GM19397 (cell line): ENCODE results near the gene NTSR1.
A peak's percentile ranks its signal among the peaks of the same experiment; 100 is the strongest.

Experiments
- ATAC-seq: cut with Tn5 transposase; IDR thresholded peaks from one replicate; pipeline ENCODE4 v1.9.1; 2021; ENCODE audit warnings: mild to moderate bottlenecking, moderate library complexity; ENCODE audit not compliant: unreplicated experiment

NTSR1 gene

DNA sequence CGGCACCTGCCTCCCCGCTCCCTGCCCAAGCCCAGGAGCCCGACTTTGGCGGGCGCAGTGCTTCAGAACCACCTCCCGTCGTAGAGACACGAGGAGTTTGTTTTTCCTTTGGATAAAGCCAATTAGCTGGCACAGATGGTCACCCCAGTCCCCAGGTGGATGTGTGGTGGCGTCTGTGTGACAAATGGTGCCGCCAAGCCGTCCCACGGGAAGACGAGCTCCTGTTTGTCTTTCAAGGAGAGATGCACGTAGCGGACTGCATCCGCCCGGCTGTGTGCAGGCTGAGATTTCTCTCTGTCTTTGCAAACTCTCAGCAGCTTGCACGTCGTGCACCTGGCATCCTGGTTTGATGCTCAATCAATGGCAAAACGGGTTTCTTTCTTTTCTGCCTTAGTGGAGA lies 71.6 kb downstream of the NTSR1 start:
- ATAC-seq = no peak

DNA sequence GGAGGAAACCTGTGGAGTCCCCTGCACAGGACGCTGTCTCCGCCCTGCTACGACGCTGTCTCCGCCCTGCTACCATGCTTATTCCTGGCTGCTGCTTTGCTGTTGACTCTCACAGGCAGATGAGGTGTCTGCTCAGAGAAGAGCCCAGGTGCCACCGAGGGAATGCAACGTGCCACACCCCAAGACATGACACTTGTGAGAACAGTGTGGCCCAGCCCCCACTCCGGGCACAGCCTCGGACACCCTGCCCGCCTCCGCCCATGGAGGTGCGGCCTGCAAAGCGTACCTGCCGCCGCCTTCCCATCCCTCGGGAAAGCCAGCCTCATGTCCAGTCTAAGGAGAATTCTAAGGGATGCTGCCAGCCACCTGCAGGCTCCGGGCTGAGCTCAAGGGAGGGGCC lies 72.1 kb downstream of the NTSR1 start:
- ATAC-seq = no peak

DNA sequence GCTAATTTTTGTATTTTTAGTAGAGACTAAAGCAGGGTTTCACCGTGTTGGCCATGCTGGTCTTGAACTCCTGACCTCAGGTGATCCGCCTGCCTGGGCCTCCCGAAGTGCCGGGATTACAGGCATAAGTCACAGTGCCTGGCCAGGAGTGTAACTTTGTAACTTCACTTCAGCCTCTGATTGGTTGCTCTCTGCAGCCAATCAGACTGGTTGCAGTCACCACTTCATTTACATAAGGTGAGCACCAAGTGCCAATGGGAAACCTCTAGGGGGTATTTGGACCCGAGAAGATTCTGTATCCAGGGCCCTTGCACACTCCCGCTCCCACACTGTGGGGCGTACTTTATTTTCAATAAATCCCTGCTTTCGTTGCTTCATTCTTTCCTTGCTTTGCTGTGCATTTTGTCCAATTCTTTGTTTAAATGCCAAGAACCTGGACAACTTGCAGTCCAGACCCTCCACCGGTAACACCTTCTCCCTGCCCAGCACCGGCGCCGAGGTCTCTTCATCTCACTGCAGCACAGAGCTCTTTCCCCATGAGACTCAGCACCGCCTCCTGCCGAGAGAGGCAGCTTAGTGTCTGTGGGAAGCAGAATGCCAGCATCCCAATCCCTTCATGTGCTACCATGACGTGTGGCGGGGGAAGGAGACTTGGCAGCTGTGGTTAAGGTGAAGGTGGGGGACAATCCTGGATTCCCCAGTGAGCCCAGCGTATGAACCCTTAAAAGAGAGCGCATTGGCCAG lies 73.7 kb downstream of the NTSR1 start:
- no peak for ATAC-seq

DNA sequence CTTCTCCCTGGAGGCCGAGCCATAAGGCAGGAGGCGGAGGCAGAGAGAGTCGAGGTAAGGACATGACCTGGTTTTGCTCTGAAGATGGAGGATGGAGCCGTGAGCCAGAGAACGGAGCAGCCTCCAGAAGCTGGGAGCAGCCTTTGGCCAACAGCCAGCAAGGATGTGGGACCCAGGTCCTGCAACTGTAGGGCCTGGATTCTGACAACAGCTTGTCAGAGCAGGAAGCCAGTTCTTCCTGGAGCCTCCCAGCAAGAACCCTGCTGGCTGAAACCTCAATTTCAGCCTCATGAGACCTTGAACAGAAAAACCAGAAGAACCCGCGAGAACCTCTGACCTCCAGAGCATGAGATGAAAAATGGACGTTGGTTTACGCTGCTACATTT lies 74.2 kb downstream of the NTSR1 start:
- ATAC-seq = no peak

DNA sequence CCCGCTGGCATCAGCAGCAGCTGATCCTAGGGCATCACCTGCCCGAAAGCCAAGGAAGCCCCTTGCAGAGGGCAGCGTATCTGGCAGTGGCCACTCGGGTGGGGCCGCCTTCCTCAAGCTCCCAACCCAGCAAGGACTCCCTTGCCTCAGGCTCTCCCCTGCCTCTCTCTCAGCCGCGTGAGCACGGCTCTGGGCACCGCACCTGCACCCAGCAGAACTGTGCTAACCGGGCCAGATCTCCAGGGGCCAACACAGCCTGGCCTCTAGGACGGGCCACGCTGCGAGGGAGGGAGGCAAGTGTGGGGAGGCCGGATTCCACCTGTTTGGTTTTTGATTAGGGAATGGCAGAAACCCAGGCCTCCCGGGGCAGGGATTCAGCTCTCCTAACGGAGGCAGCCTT lies 75.9 kb downstream of the NTSR1 start:
- ATAC-seq = no peak

DNA sequence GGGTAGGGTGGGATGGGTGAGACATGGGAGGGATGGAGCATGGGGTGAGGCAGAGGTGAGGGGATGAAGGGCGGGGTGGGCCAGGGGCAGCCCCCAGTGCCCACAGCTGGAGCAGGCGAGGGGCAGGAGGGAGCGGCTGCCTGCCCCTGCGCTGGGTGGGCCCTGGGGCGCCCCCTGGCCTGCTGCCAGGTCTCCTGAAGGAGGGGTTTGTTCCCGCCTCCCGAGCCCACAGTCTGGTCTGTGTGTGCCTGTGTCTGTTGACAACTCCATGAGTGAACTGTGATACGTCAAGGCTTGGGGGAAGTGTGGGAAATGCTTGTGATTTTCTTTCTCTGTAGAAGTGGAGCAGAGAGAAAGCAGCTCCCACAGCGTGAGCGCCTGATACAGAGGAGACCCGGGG lies 76.8 kb downstream of the NTSR1 start:
- no peak for ATAC-seq

DNA sequence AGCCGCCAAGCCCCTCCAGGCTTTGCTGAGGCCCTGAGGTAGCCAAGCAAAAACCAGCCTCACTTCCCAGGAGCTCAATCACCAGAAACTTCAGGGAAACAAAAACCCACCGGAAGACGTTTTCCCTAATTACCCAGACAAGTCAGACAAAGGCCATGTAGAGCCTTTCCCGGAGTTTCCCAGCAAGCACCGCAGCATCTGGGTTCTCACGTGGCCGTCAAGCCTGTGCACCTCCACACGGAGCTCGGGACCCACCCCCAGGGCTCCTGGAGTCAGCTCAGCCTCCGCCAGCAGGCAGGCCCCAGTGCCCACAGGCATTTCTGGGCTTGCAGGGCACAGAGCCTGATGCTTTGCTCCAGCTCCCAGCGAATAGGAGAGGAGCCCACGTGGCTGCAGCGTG lies 77.5 kb downstream of the NTSR1 start:
- ATAC-seq = no peak

DNA sequence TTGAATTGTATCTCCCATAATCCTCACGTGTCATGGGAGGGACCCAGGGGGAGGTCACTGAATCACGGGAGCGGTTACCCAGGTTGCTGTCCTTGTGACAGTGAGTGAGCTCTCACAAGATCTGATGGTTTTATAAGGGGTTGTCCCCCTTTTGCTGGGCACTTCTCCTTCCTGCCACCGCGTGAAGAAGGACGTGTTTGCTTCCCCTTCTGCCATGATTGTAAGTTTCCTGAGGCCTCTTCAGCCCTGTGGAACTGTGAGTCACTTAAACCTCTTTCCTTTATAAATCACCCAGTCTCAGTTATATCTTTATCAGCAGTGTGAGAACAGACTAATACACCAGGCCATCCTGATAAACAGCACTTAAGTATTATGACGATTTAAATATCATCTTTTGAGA lies 78.7 kb downstream of the NTSR1 start:
- no peak for ATAC-seq

DNA sequence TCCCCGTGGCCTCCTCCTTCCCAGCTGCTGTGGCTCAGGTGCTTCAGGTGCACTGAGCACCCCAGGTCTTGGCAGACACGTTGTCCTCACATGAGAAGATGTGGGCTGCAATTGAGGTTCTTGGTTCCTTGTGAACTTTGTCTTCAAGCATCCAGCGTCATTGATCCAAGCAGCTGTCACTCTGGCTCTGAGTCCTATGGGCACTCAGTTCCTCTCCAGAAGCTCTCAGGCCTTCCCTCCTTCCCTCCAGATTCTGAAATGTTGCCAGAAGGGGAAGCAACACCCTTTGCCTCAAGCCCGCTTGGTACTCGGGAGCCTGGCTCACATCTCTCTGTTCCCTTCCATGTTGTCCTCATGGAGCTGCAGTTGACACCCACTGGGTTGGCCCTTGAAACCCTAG lies 79.2 kb downstream of the NTSR1 start:
- no peak for ATAC-seq

DNA sequence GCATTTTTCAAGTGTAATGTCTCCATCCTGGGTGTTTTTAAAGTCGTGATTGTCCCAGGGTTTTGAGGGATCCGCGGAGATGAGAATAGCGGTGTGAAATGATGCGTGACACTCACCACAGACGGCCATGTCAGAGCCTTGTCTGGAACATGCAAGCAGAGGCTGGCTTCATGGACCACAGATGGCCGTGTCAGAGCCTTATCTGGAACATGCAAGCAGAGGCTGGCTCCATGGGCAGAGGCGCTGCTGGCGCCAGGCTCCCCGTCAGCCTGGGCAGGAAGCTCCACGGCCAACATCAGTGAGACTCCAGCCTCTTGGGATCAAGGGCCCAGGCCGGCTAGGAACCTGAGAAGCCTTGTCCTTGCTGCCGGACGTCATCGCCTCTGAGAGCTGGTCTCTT lies 80.0 kb downstream of the NTSR1 start:
- no peak for ATAC-seq

DNA sequence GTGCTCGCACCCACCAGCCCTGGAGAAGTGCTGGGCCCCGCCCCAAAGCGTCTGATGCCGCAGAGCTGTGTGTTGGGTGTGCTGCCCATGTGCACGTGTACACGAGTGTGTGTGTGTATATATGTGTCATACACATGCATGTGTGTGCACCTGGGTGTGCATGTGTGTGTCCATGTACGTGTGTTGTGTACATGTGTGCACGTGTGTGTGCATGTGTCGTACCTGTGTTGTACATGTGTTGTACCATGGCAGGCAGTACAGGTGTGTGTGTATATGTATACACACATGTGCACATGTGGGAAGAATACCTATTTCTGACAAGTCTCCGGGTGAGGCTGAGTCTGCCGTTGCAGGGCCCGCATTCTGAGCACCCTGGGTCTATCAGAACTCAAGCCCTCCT lies 81.4 kb downstream of the NTSR1 start:
- ATAC-seq = no peak

DNA sequence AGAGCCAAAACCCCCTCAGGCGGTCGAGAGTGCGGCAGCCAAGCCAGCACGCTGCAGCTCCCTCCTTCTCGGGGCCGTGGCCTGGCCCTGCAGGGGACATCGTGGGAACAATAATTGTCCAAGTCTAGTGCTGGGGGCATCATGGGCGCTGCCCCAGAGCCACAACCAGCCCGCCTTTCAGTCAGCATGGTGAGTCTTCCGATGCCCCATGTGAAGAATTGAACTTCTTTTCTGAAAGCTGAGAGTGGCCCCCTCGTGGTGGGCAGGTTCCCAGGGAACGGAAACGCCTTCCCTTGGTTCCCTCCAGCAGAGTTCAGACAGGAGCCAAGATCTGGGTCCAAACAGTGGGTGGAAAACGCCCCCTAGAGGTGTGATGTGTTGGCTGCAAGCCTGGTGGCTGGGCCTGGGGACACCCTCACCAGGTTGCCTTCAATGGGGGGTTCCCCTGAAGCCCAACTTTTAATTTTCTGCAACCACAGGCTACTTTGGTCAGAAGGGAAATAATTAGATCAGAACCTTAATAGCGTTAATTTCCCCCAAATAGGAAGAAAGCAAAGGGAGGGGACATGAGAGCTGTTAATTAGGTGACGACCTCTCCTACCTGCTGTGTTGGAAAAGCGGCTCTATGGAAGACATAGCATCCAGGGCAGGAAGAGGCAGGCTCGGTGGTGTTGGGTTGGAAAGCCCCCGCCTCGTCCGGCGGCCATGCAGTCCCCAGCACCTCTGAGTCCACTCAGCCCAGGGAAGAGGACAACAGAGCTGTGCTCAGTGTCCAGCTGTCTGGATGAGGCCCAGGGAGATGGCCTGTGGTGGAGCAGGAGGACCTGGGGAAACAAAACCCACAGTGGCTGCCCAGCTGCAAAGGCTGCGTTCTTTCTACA lies 82.9 kb downstream of the NTSR1 start:
- no peak for ATAC-seq

DNA sequence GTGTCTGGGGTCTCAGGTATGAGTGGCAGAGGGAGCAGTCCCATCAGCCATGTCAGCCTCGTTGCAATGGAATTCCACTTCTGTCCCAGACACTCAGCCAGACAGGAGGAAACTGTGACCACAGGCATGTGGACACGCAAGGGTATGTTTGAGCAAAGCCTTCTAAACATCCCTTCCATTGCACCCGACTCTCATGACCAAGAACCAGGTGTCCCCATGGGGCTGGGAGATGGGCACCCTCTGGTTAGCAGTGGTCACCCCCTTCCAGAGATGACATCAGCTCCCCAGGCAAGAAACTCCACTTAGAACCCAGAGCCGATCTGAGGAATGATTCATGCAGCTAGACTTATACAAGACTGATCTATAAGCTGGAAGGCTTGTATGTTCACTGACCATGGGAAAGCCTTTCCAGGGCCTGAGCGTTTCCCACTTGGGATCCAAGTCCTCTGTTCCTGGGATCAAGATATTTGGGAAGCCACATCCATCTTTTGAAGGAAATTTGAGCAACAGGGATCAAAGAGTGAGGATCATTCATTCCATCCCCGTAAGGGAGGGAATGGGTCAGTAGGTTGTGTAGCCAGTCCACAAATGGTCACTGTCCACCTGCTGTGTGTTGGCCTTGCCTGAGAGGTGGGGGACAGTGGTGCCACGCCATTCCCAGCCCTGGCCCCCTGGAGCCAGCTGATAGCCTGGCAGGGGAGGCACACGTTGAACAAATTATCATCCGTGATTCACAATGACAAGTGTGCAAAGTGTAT lies 83.7 kb downstream of the NTSR1 start:
- no peak for ATAC-seq

DNA sequence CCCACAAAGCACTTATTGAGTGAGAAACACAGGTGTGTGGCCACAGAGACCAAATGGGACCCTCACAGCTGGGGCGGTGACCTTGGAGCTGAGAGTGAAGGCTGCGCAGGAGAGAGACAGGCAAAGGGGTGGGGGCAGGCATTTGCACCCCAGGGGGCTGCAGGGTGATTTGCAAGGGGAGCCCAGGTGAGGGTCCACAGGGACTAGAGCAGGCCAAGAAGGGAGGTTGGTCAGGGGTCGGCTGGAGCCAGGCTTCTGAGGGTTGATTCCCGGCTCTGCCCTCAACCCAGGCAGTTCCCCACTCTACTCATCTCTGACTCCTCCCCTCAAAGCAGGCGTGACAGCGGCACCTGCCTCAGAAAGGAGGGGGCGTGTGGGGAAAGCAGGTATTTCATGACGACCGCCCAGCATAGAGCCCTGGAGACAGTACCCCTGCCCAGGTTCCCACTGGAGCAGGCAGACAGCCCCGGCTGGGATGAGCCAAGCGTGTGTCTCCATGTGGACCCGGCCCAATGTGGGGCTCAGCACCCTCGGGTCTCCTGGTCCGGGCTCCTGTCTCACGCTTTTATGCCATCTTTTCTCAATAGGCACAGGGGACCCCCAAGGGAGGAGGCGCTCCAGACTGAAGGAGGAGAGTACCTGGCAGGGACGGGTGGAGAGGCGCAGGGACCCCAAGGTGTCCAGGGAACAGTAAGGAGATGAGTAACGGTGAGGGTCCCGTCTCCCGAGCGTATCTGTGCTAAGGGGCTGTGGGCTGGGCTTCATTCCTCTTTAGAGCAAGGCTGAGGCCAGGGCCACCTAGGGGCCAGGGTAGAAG lies 84.5 kb downstream of the NTSR1 start:
- no peak for ATAC-seq

DNA sequence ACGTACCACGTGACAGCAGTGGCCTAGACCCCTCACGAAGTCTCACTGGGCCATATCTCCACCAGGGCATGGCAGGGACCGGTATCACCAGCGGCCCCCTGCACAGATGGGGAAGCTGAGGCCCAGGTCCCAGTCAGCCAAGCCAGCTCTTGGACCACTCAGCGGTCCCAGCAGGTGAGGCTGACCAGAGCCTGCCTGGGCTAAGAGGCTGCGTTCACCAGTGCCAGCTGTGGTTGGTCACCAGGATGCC lies 85.0 kb downstream of the NTSR1 start:
- ATAC-seq = no peak

DNA sequence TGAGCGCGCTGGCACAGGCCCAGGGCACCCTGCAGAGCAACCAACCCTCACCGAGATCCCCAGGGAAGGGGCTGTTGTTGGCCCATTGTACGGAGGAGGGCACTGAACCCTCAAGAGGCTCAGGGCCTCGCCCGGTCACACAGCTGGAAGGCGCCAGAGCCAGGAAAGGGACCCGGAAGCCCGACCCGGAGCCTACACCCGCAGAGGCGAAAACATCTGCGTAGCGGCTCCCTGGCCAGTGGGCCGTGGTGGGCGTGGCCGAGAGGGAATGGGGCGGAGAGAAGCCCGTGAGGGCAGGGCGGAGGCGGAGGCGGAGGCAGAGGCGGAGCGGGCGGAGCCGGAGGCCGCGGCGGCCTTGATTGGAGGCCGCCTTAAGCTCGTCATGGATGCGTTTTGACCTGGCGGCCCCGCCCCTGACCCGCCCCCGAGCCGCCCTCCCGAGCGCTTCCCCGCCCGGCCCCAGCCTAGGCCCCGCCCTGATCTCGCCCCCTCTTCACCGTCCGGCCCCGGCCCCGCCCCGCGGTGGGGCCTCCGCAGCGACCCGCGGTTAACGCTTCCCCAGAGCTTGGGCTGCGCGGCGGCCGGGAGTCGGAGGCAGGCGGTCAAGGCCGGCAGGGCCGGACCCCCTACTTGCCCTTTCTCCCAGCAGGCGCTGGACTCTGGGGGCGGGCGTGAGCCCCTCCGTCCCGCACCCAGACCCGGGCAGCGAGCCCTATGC lies 85.5 kb downstream of the NTSR1 start:
- ATAC-seq = peak; percentile 67

DNA sequence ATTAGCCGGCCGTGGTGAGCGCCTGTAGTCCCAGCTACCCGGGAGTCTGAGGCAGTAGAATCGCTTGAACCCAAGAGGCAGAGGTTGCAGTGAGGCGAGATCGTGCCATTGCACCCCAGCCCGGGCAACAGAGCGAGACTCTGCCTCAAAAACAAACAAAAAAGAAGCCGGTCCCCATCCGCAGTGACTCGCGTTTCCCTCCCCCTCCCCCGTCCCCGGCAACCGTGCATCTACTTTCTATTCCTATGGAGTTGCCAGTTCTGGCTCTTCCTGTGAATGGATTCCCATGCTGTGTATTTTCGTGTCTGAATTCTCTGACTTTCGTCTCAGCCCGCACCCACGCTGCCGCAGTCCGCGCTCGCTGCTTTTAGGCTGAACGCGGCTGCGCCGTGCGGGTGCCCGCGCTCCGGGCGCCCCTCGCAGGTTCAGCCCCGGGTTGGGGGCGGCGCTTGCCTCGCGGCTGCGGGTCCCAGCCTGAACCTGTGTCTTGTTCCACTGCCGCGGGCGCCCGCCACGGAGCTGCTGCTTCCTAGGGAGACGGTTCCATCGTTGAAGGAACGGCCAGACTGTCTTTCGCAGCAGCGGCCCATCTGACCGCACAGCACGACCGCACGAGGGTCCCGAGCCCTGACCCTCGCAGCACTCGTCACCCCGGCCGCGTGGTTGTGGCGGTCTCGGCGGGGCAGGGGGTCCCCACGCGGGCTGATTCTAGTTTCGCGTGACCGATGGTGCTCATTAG lies 86.6 kb downstream of the NTSR1 start:
- ATAC-seq = no peak

DNA sequence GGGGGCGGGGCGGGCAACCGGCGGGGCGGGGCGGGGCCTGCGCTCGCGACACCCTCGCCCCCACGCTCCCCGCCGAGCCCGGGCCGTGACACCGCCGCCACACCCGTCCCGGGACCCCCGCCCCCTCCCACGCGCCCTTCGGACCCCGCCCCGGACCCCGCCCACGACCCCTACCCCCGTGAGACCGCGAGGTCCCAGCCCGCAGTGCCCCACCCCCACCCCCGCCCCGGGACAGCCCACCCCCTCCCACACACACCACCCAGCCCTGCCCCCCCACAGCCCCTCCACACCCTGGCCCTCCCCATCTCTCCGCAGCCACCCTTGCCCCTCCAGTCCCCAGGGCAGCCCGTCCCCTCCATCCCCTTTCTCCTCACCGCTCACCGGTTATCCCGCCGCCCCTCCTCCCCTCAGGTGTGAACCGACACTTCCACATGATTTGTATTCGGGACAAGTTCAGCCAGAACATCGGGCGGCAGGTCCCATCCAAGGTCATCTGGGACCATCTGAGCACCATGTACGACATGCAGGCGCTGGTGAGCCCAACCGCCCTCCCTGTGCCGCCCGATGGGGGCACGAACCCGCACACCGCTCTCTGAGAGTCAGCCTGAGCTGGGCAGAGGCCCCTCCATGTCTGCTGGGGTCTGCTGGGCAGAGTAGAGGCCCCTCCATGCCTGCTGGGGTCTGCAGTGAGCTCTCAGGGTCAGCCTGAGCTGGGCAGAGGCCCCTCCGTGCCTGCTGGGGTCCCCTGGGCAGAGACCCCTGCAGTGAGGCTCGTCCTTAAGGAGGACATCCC lies 88.3 kb downstream of the NTSR1 start:
- ATAC-seq = no peak
